ENCODE results near the gene SACS.

SACS gene

GRCh38 chr13:23433171-23434153, at the start of gene SACS:
Gene SACS (minus strand): TSS chr13:23433702. CDS start chr13:23411239, 22,463 bp downstream.
- no peak for TF ChIP-seq CTCF (IDR thresholded peaks at IDR 0.05; ENCODE audit: insufficient read depth, low read depth, low read length, missing control alignments)
- peak; percentile 33 for DNase-seq (ENCODE audit: low read depth)
- H3K4me3 ChIP-seq (ENCODE audit: low read length): peak within 1 kb of the TSS; percentile 50

- no peak for DNase-seq (ENCODE audit: low read depth)
- TF ChIP-seq CTCF (IDR thresholded peaks at IDR 0.05; ENCODE audit: insufficient read depth, low read depth, low read length, missing control alignments): no peak
- H3K4me3 ChIP-seq (ENCODE audit: low read length): no peak overlapping the region
Observed at GRCh38 chr13:23480324-23480723, 46.8 kb upstream of the SACS start.

- no peak overlapping the region for H3K4me3 ChIP-seq (ENCODE audit: low read length)
- TF ChIP-seq CTCF (IDR thresholded peaks at IDR 0.05; ENCODE audit: insufficient read depth, low read depth, low read length, missing control alignments): no peak
- no peak for DNase-seq (ENCODE audit: low read depth)
Observed at GRCh38 chr13:23477101-23477500, 43.6 kb upstream of the SACS start.

- H3K4me3 ChIP-seq (ENCODE audit: low read length): no peak overlapping the region
- DNase-seq (ENCODE audit: low read depth): no peak
- no peak for TF ChIP-seq CTCF (IDR thresholded peaks at IDR 0.05; ENCODE audit: insufficient read depth, low read depth, low read length, missing control alignments)
Observed at GRCh38 chr13:23473221-23473620, 39.7 kb upstream of the SACS start.

GRCh38 chr13:23472189-23472588, 38.7 kb upstream of the SACS start:
- no peak for TF ChIP-seq CTCF (IDR thresholded peaks at IDR 0.05; ENCODE audit: insufficient read depth, low read depth, low read length, missing control alignments)
- no peak for DNase-seq (ENCODE audit: low read depth)
- no peak overlapping the region for H3K4me3 ChIP-seq (ENCODE audit: low read length)

GRCh38 chr13:23470790-23471614, 37.5 kb upstream of the SACS start:
- no peak overlapping the region for H3K4me3 ChIP-seq (ENCODE audit: low read length)
- no peak for DNase-seq (ENCODE audit: low read depth)
- no peak for TF ChIP-seq CTCF (IDR thresholded peaks at IDR 0.05; ENCODE audit: insufficient read depth, low read depth, low read length, missing control alignments)
